ENCODE results near the gene SCP2. TPM values are rescaled to one million over a fixed set of nuclear protein-coding genes. Genes with fewer than 3 reads are reported as not detected.

The SCP2 gene
- total and polyA plus RNA-seq, 2 of the 4 experiments (the other 2 are of a cell fraction), result 70.4 to 83.1 TPM

- H4K20me1 ChIP-seq (ENCODE audit: insufficient read depth, low read length), result no peaks in the 10 kb centered on the region
- no peak overlapping the region for H3K18ac ChIP-seq (ENCODE audit: low read depth, low read length)
- peak overlapping the region; percentile 33 for H2AK5ac ChIP-seq (ENCODE audit: low read depth, low read length)
- H4K8ac ChIP-seq (ENCODE audit: low read depth in 2 of 2, low read length in 2 of 2), result no peak overlapping the region
- H3K9me3 ChIP-seq (ENCODE audit: control insufficient read depth, insufficient read depth, low read length), result no peaks in the 10 kb centered on the region
- 93% methylated on average over 8 of the region's 8 CpGs; no CpG with 5 or more reads in 1 of the 2 experiments for WGBS, 2 experiments (ENCODE audit: extremely low coverage in 2 of 2, insufficient read length in 1 of 2)
- intact Hi-C loops (cut with micrococcal nuclease), result no loop called here
- no peak for ATAC-seq (ENCODE audit: low read depth)
- H3K4ac ChIP-seq (ENCODE audit: low read depth, low read length), result no peak overlapping the region
- no peak overlapping the region for H2BK5ac ChIP-seq (ENCODE audit: low read depth, low read length, poor library complexity, severe bottlenecking)
- DNase-seq, result no peak
- no peak overlapping the region for H2AFZ ChIP-seq (replicated peaks; ENCODE audit: low read length, poor library complexity)
- no peak overlapping the region for H2BK20ac ChIP-seq (ENCODE audit: low read depth, low read length)
- H3K79me1 ChIP-seq (ENCODE audit: low read depth in 1 of 2, low read length in 2 of 2), result no peaks in the 10 kb centered on the region
- H3K56ac ChIP-seq (ENCODE audit: extremely low read depth, insufficient read depth, low read length), result no peak overlapping the region
- CTCF ChIA-PET, result no interaction called here
- H4K91ac ChIP-seq (ENCODE audit: insufficient read depth, low read depth, low read length), result no peak overlapping the region; the same call in 1 of the 2 replicates
- no peak overlapping the region for H3K14ac ChIP-seq (replicated peaks; ENCODE audit: low read depth, low read length)
- no peak overlapping the region for H2BK120ac ChIP-seq (ENCODE audit: low read depth, low read length)
- peak overlapping the region; percentile 57 for H2AK9ac ChIP-seq (replicated peaks; ENCODE audit: low read depth, low read length, poor library complexity)
- H3K36me3 ChIP-seq (ENCODE audit: control insufficient read depth, insufficient read depth, low read length), result peaks cover 23% of the 10 kb centered on the region
- H4K5ac ChIP-seq (ENCODE audit: low read depth, low read length), result no peak overlapping the region
- dilution Hi-C loops (cut with HindIII; ENCODE audit: low sequenced_read_pairs, unreplicated experiment), result no loop called here
- no peak overlapping the region for H3K4me3 ChIP-seq (ENCODE audit: insufficient read depth, low read depth, low read length)
- H2BK15ac ChIP-seq (ENCODE audit: low read depth, low read length), result no peak overlapping the region; the same call in 2 of the 3 replicates
- H3K27me3 ChIP-seq (ENCODE audit: control insufficient read depth, insufficient read depth, low read length), result no peaks in the 10 kb centered on the region
- in situ Hi-C loops (cut with MboI; ENCODE audit: low sequenced_read_pairs), result no loop called here
- no peak overlapping the region for H3K23ac ChIP-seq (ENCODE audit: low read depth, low read length)
- H3K4me1 ChIP-seq (ENCODE audit: control insufficient read depth, insufficient read depth, low read length), result peaks cover 16% of the 10 kb centered on the region
- POLR2A ChIA-PET (ENCODE audit: unreplicated experiment), result no interaction called here
- TF ChIP-seq SMC3 (IDR thresholded peaks at IDR 0.05; ENCODE audit: low read depth, low read length), result no peak
- no peak for TF ChIP-seq FOS (IDR thresholded peaks at IDR 0.05; ENCODE audit: low read depth, low read length)
- no peak for TF ChIP-seq MAZ (IDR thresholded peaks at IDR 0.05; ENCODE audit: borderline replicate concordance, low read depth, low read length)
- TF ChIP-seq, protein P1, sequence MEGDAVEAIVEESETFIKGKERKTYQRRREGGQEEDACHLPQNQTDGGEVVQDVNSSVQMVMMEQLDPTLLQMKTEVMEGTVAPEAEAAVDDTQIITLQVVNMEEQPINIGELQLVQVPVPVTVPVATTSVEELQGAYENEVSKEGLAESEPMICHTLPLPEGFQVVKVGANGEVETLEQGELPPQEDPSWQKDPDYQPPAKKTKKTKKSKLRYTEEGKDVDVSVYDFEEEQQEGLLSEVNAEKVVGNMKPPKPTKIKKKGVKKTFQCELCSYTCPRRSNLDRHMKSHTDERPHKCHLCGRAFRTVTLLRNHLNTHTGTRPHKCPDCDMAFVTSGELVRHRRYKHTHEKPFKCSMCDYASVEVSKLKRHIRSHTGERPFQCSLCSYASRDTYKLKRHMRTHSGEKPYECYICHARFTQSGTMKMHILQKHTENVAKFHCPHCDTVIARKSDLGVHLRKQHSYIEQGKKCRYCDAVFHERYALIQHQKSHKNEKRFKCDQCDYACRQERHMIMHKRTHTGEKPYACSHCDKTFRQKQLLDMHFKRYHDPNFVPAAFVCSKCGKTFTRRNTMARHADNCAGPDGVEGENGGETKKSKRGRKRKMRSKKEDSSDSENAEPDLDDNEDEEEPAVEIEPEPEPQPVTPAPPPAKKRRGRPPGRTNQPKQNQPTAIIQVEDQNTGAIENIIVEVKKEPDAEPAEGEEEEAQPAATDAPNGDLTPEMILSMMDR (conservative IDR thresholded peaks at IDR 0.05; ENCODE audit: low read depth, low read length), result no peak
- TF ChIP-seq NFE2L2 (IDR thresholded peaks at IDR 0.05; ENCODE audit: low read depth, low read length), result no peak
- TF ChIP-seq RAD21 (IDR thresholded peaks at IDR 0.05; ENCODE audit: low read length), result no peak
- TF ChIP-seq CHD1 (IDR thresholded peaks at IDR 0.05; ENCODE audit: low read depth, low read length), result no peak
- no peak for TF ChIP-seq MXI1 (IDR thresholded peaks at IDR 0.05; ENCODE audit: borderline replicate concordance, low read depth, low read length)
- no peak for TF ChIP-seq CEBPB (IDR thresholded peaks at IDR 0.05; ENCODE audit: low read depth, low read length)
- TF ChIP-seq MAFK (IDR thresholded peaks at IDR 0.05; ENCODE audit: low read depth, low read length), result no peak
- TF ChIP-seq, protein P2, sequence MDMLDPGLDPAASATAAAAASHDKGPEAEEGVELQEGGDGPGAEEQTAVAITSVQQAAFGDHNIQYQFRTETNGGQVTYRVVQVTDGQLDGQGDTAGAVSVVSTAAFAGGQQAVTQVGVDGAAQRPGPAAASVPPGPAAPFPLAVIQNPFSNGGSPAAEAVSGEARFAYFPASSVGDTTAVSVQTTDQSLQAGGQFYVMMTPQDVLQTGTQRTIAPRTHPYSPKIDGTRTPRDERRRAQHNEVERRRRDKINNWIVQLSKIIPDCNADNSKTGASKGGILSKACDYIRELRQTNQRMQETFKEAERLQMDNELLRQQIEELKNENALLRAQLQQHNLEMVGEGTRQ (IDR thresholded peaks at IDR 0.05; ENCODE audit: low read depth, low read length), result no peak
- no peak for TF ChIP-seq RCOR1 (IDR thresholded peaks at IDR 0.05; ENCODE audit: insufficient replicate concordance, low read length)
- no peak for TF ChIP-seq BHLHE40 (IDR thresholded peaks at IDR 0.05; ENCODE audit: low read depth, low read length)
- TF ChIP-seq RFX5 (IDR thresholded peaks at IDR 0.05; ENCODE audit: low read depth, low read length), result no peak
- no peak for TF ChIP-seq POLR2A (IDR thresholded peaks at IDR 0.05; ENCODE audit: low read depth, low read length)
- H3K9ac ChIP-seq (ENCODE audit: low read depth, low read length), result no peak overlapping the region
- H3K4me2 ChIP-seq (ENCODE audit: low read depth, low read length), result no peak overlapping the region
- no peak overlapping the region for H3K27ac ChIP-seq (ENCODE audit: insufficient read depth, low read length)
- BruUV-seq (replicated peaks), result TSS peak; percentile 66
- peaks cover 10% of the 10 kb centered on the region for H3K9me1 ChIP-seq (ENCODE audit: insufficient read depth, low read length)
These were observed 157.5 kb downstream of the SCP2 start for GRCh38 chr1:53084589-53084971.
